Endodermal cell (in vitro differentiated cells): ENCODE measurements around the gene MINPP1. TPM values are rescaled to one million over a fixed set of nuclear protein-coding genes. Genes with fewer than 3 reads are reported as not detected.

Source experiments
- DNase-seq: peaks from one replicate; pipeline ENCODE4 v3.0.0-alpha.2; 2017
- H3K27ac ChIP-seq: 2 replicates; pipeline ENCODE4 v1.5.1; 2013; ENCODE audit warnings: mild to moderate bottlenecking, low read depth, low read length, moderate library complexity
- H3K27me3 ChIP-seq: 2 replicates; pipeline ENCODE4 v1.6.1; 2013; ENCODE audit warnings: mild to moderate bottlenecking, low read length, moderate library complexity; ENCODE audit not compliant: insufficient read depth, control insufficient read depth, poor library complexity, severe bottlenecking
- H3K36me3 ChIP-seq: 2 replicates; pipeline ENCODE4 v1.7.0; 2013; ENCODE audit warnings: mild to moderate bottlenecking, low read length, moderate library complexity; ENCODE audit not compliant: control insufficient read depth, insufficient read depth
- H3K4me1 ChIP-seq: one replicate; pipeline ENCODE4 v1.7.0; 2013; ENCODE audit warnings: low read length; ENCODE audit not compliant: control insufficient read depth, insufficient read depth
- H3K4me3 ChIP-seq: 2 replicates; pipeline ENCODE4 v1.5.1; 2013; ENCODE audit warnings: mild to moderate bottlenecking, low read length, moderate library complexity
- H3K9ac ChIP-seq: 2 replicates; pipeline ENCODE4 v1.6.1; 2013; ENCODE audit warnings: mild to moderate bottlenecking, low read length, moderate library complexity; ENCODE audit not compliant: poor library complexity, severe bottlenecking; ENCODE audit errors: extremely low read depth
- H3K9me3 ChIP-seq: 2 replicates; pipeline ENCODE4 v1.6.1; 2013; ENCODE audit warnings: mild to moderate bottlenecking, low read length, moderate library complexity; ENCODE audit not compliant: control insufficient read depth
- H3K27ac Mint-ChIP-seq: 2 replicates; pipeline ENCODE4 v1.8.0; 2020; ENCODE audit warnings: mixed read lengths
- H3K27me3 Mint-ChIP-seq: 2 replicates; pipeline ENCODE4 v1.8.0; 2021; ENCODE audit warnings: mild to moderate bottlenecking, mixed read lengths; ENCODE audit not compliant: insufficient read depth
- H3K36me3 Mint-ChIP-seq: 2 replicates; pipeline ENCODE4 v1.8.0; 2020; ENCODE audit warnings: low read depth, mixed read lengths
- H3K4me1 Mint-ChIP-seq: 2 replicates; pipeline ENCODE4 v1.8.0; 2020; ENCODE audit warnings: mixed read lengths
- H3K4me3 Mint-ChIP-seq: 2 replicates; pipeline ENCODE4 v1.8.0; 2020; ENCODE audit warnings: mild to moderate bottlenecking, moderate library complexity, mixed read lengths
- H3K9me3 Mint-ChIP-seq: 2 replicates; pipeline ENCODE4 v1.8.0; 2020; ENCODE audit warnings: mild to moderate bottlenecking, mixed read lengths
- CTCF ChIP-seq: fragments of 200-600 bp; sonication (generic); conservative IDR thresholded peaks from 2 replicates; pipeline ENCODE4 v1.5.0; 2021; ENCODE audit warnings: antibody characterized with exemption, mild to moderate bottlenecking
- WGBS, 2 experiments: methylation state at CpG; one replicate each; pipeline versions ENCODE4 v1.1.5 to v1.1.7; 2013; ENCODE audit warnings: missing lambda C conversion rate in 2 of 2, mixed read lengths in 1 of 2; ENCODE audit not compliant: insufficient coverage in 1 of 2, insufficient read length in 1 of 2; 5-methylcytosine and 5-hydroxymethylcytosine counted together
- total RNA-seq, 2 donors: library from RNA; stranded (reverse); fragmentation: NEBNext Ultra II Directional in 1 of 2; extraction: Animal tissue kit (Norgen Biotek cat#: 25700) in 1 of 2; gene quantifications; 2 replicates in 1 of 2; 3 replicates in 1 of 2; pipeline ENCODE4 v1.2.1, GENCODE V29; 2021

Gene MINPP1
- total RNA-seq, 2 donors from 2014 or later: 32.4 to 40.4 TPM

DNA sequence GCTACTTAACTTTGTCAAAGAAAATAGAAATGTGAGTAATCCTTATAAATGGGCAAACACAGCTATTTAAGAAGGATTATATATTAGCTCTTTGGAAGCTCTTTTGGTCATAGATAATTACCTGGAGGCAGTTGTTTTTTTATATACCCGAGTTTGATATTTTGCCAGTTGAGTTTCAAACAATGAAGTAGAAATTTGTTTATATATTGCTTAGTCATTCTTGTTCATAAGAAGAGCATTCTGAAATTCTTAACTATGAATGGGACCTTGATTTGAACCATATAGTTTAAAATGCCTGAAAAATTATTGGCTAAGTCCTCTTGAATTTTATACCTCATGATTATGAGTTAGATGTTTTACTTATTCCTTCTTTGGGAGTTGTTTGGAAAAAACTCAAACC is 36.4 kb downstream of the MINPP1 start:
- Histone ChIP-seq H3K36me3 (peaks cover 53% of the 10 kb centered on the region), H3K27ac (no peak overlapping the region), H3K27me3 (no peaks in the 10 kb centered on the region), H3K4me1 (no peaks in the 10 kb centered on the region), H3K9me3 (peaks cover 42% of the 10 kb centered on the region), H3K9ac (no peak overlapping the region), H3K4me3 (no peak overlapping the region)
- H3K36me3 Mint-ChIP-seq: peaks cover 63% of the 10 kb centered on the region
- H3K4me1 Mint-ChIP-seq: peaks cover 12% of the 10 kb centered on the region
- 89 to 93% methylated on average over 1 of the region's 1 CpG for WGBS, 2 experiments
- peaks cover 27% of the 10 kb centered on the region for H3K9me3 Mint-ChIP-seq
- H3K27ac Mint-ChIP-seq: no peak overlapping the region
- no peak for DNase-seq
- H3K27me3 Mint-ChIP-seq: no peaks in the 10 kb centered on the region
- H3K4me3 Mint-ChIP-seq: no peak overlapping the region
- TF ChIP-seq CTCF: no peak

GRCh38 chr10:87544721-87545120 is 40.0 kb downstream of the MINPP1 start:
- peaks cover 30% of the 10 kb centered on the region for H3K9me3 Mint-ChIP-seq
- no peak overlapping the region for H3K4me3 Mint-ChIP-seq
- H3K27ac Mint-ChIP-seq: no peak overlapping the region
- TF ChIP-seq CTCF: no peak
- H3K27me3 ChIP-seq: no peaks in the 10 kb centered on the region
- peaks cover 48% of the 10 kb centered on the region for H3K9me3 ChIP-seq
- H3K36me3 ChIP-seq: peaks cover 67% of the 10 kb centered on the region
- H3K4me1 ChIP-seq: no peaks in the 10 kb centered on the region
- H3K4me1 Mint-ChIP-seq: peaks cover 16% of the 10 kb centered on the region
- H3K27me3 Mint-ChIP-seq: no peaks in the 10 kb centered on the region
- H3K9ac ChIP-seq: no peak overlapping the region
- H3K4me3 ChIP-seq: no peak overlapping the region
- H3K27ac ChIP-seq: no peak overlapping the region
- DNase-seq: no peak
- peaks cover 62% of the 10 kb centered on the region for H3K36me3 Mint-ChIP-seq

DNA sequence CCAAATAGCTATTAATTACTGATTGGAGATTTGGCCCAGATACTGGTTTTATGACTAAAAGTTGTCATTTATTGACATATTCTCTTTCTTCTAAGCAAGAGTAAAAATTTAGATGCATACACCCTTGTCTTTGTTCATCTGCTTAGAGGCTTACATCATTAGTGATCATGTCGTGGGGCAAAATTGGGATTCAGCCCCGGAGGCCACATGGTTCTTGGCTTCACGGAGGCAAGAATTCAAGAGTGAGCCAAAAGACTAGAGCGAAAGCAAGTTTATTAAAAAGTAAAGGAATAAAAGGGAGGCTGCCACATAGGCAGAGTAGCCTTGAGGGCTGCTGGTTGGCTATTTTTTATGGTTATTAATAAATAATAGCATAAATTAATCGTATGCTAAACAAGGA is 41.1 kb downstream of the MINPP1 start:
- Mint-ChIP-seq H3K27ac (no peak overlapping the region), H3K9me3 (peaks cover 30% of the 10 kb centered on the region), H3K36me3 (peaks cover 57% of the 10 kb centered on the region), H3K4me1 (peaks cover 22% of the 10 kb centered on the region), H3K4me3 (no peak overlapping the region), H3K27me3 (no peaks in the 10 kb centered on the region)
- H3K27ac ChIP-seq: no peak overlapping the region
- TF ChIP-seq CTCF: no peak
- H3K4me3 ChIP-seq: no peak overlapping the region
- H3K9me3 ChIP-seq: peaks cover 39% of the 10 kb centered on the region
- DNase-seq: no peak
- no peaks in the 10 kb centered on the region for H3K27me3 ChIP-seq
- 50 to 76% methylated on average over 2 to 5 of the region's 5 CpGs for WGBS, 2 experiments
- H3K4me1 ChIP-seq: peaks cover 2% of the 10 kb centered on the region
- no peak overlapping the region for H3K9ac ChIP-seq
- peaks cover 59% of the 10 kb centered on the region for H3K36me3 ChIP-seq
